Central memory CD8-positive, alpha-beta T cell (primary cell): Measurements from ENCODE around the gene DYNLT2B.
"Not testable (repeated sequence)": the region's sequence is repeated elsewhere in the genome, so short reads cannot be mapped to it uniquely, and the experiment has no call there.

Experiments used
- ATAC-seq: fragments of 150-1000 bp; cut with Tn5 transposase; replicated peaks from 2 replicates; pipeline ENCODE4 v1.10.0; 2022; ENCODE audit warnings: mild to moderate bottlenecking, moderate FRiP score, moderate number of reproducible peaks; ENCODE audit not compliant: poor library complexity, severe bottlenecking; ENCODE audit errors: extremely low read depth
- DNase-seq, 2 donors: peaks; one replicate each; pipeline ENCODE4 v3.0.0; 2021; ENCODE audit warnings: low spot score in 2 of 2
- H3K27ac Mint-ChIP-seq: one replicate; pipeline ENCODE4 v1.8.0; 2022; ENCODE audit warnings: low read depth, mild to moderate bottlenecking, moderate library complexity, mixed read lengths
- H3K27me3 Mint-ChIP-seq: one replicate; pipeline ENCODE4 v1.8.0; 2022; ENCODE audit warnings: mixed read lengths
- H3K36me3 Mint-ChIP-seq: one replicate; pipeline ENCODE4 v1.8.0; 2022; ENCODE audit warnings: mild to moderate bottlenecking, moderate library complexity, mixed read lengths; ENCODE audit not compliant: insufficient read depth
- H3K4me1 Mint-ChIP-seq: one replicate; pipeline ENCODE4 v1.8.0; 2022; ENCODE audit warnings: mixed read lengths
- H3K4me3 Mint-ChIP-seq: one replicate; pipeline ENCODE4 v1.8.0; 2022; ENCODE audit warnings: mild to moderate bottlenecking, moderate library complexity, mixed read lengths
- H3K9me3 Mint-ChIP-seq: one replicate; pipeline ENCODE4 v1.8.0; 2022; ENCODE audit warnings: mixed read lengths

DYNLT2B gene

GRCh38 chr3:196254376-196255283, 63.4 kb downstream of the DYNLT2B start:
- Mint-ChIP-seq H3K27ac (peak overlapping the region; percentile 22), H3K36me3 (peaks cover 19% of the 10 kb centered on the region), H3K9me3 (no peaks in the 10 kb centered on the region), H3K27me3 (no peaks in the 10 kb centered on the region), H3K4me1 (peaks cover 12% of the 10 kb centered on the region), H3K4me3 (no peak overlapping the region)
- DNase-seq (no peak), ATAC-seq (no peak)

GRCh38 chr3:196251918-196252317, 66.1 kb downstream of the DYNLT2B start:
- Mint-ChIP-seq H3K4me1 (peaks cover 12% of the 10 kb centered on the region), H3K4me3 (no peak overlapping the region), H3K27me3 (no peaks in the 10 kb centered on the region), H3K9me3 (no peaks in the 10 kb centered on the region), H3K36me3 (peaks cover 21% of the 10 kb centered on the region), H3K27ac (no peak overlapping the region)
- DNase-seq (no peak), ATAC-seq (no peak)

- H3K36me3 Mint-ChIP-seq, result peaks cover 21% of the 10 kb centered on the region
- no peaks in the 10 kb centered on the region for H3K9me3 Mint-ChIP-seq
- H3K27me3 Mint-ChIP-seq, result no peaks in the 10 kb centered on the region
- no peak for ATAC-seq
- no peak overlapping the region for H3K27ac Mint-ChIP-seq
- no peak for DNase-seq
- H3K4me1 Mint-ChIP-seq, result no peaks in the 10 kb centered on the region
- no peak overlapping the region for H3K4me3 Mint-ChIP-seq
These were observed 71.3 kb downstream of the DYNLT2B start for GRCh38 chr3:196246612-196247308.

- not testable (repeated sequence) for ATAC-seq, H3K4me3 Mint-ChIP-seq, H3K9me3 Mint-ChIP-seq, H3K27me3 Mint-ChIP-seq, H3K27ac Mint-ChIP-seq, H3K4me1 Mint-ChIP-seq, DNase-seq
- H3K36me3 Mint-ChIP-seq, result peaks cover 32% of the 10 kb centered on the region
These were observed 73.9 kb downstream of the DYNLT2B start for GRCh38 chr3:196244166-196244565.

GRCh38 chr3:196241704-196242103, 76.3 kb downstream of the DYNLT2B start:
- no peak overlapping the region for H3K4me3 Mint-ChIP-seq
- peaks cover 34% of the 10 kb centered on the region for H3K36me3 Mint-ChIP-seq
- ATAC-seq (no peak), DNase-seq (no peak)
- H3K27me3 Mint-ChIP-seq, result no peaks in the 10 kb centered on the region
- no peak overlapping the region for H3K27ac Mint-ChIP-seq
- H3K9me3 Mint-ChIP-seq, result no peaks in the 10 kb centered on the region
- H3K4me1 Mint-ChIP-seq, result peaks cover 9% of the 10 kb centered on the region
